ENCODE measurements around the gene PARD3.

The PARD3 gene

GRCh38 chr10:34624323-34625153, 190.6 kb downstream of the PARD3 start:
- no peak for DNase-seq (ENCODE audit: low read depth in 2 of 2)

GRCh38 chr10:34622945-34623344, 192.2 kb downstream of the PARD3 start:
- DNase-seq (ENCODE audit: low read depth in 2 of 2): no peak

GRCh38 chr10:34618611-34619010, 196.5 kb downstream of the PARD3 start:
- DNase-seq (ENCODE audit: low read depth in 2 of 2): no peak

- DNase-seq (ENCODE audit: low read depth in 2 of 2): no peak
Measured at GRCh38 chr10:34615770-34616169, 199.3 kb downstream of the PARD3 start.

- no peak for DNase-seq (ENCODE audit: low read depth in 2 of 2)
Measured at GRCh38 chr10:34613491-34613890, 201.6 kb downstream of the PARD3 start.

GRCh38 chr10:34612938-34613337, 202.2 kb downstream of the PARD3 start:
- DNase-seq (ENCODE audit: low read depth in 2 of 2): no peak

- no peak for DNase-seq (ENCODE audit: low read depth in 2 of 2)
Measured at GRCh38 chr10:34612446-34612845, 202.7 kb downstream of the PARD3 start.

GRCh38 chr10:34609287-34609940, 205.7 kb downstream of the PARD3 start:
- DNase-seq (ENCODE audit: low read depth in 2 of 2): no peak

- no peak for DNase-seq (ENCODE audit: low read depth in 2 of 2)
Measured at GRCh38 chr10:34607894-34608293, 207.2 kb downstream of the PARD3 start.

- DNase-seq (ENCODE audit: low read depth in 2 of 2): no peak
Measured at GRCh38 chr10:34606890-34607289, 208.2 kb downstream of the PARD3 start.

- no peak for DNase-seq (ENCODE audit: low read depth in 2 of 2)
Measured at GRCh38 chr10:34602478-34602877, 212.6 kb downstream of the PARD3 start.

- no peak for DNase-seq (ENCODE audit: low read depth in 2 of 2)
Measured at GRCh38 chr10:34601691-34602090, 213.4 kb downstream of the PARD3 start.

- DNase-seq (ENCODE audit: low read depth in 2 of 2): no peak
Measured at GRCh38 chr10:34599026-34599795, 215.9 kb downstream of the PARD3 start.

- no peak for DNase-seq (ENCODE audit: low read depth in 2 of 2)
Measured at GRCh38 chr10:34596351-34596750, 218.7 kb downstream of the PARD3 start.

- DNase-seq (ENCODE audit: low read depth in 2 of 2): no peak
Measured at GRCh38 chr10:34593930-34594329, 221.2 kb downstream of the PARD3 start.

- DNase-seq (ENCODE audit: low read depth in 2 of 2): no peak
Measured at GRCh38 chr10:34593374-34593890, 221.7 kb downstream of the PARD3 start.

GRCh38 chr10:34590793-34591192, 224.3 kb downstream of the PARD3 start:
- DNase-seq (ENCODE audit: low read depth in 2 of 2): no peak

GRCh38 chr10:34589275-34589674, 225.8 kb downstream of the PARD3 start:
- no peak for DNase-seq (ENCODE audit: low read depth in 2 of 2)

GRCh38 chr10:34587680-34588019, 227.4 kb downstream of the PARD3 start:
- DNase-seq (ENCODE audit: low read depth in 2 of 2): no peak

- no peak for DNase-seq (ENCODE audit: low read depth in 2 of 2)
Measured at GRCh38 chr10:34587002-34587679, 228.0 kb downstream of the PARD3 start.

- no peak for DNase-seq (ENCODE audit: low read depth in 2 of 2)
Measured at GRCh38 chr10:34585422-34586112, 229.5 kb downstream of the PARD3 start.
